Measurements from ENCODE around the gene CDK11B.
"Not testable (repeated sequence)": the region's sequence is repeated elsewhere in the genome, so short reads cannot be mapped to it uniquely, and the experiment has no call there.

CDK11B gene

GRCh38 chr1:1647567-1648241 lies 11.1 kb downstream of the CDK11B start:
- DNase-seq: not testable (repeated sequence)

GRCh38 chr1:1646326-1646725 lies 12.5 kb downstream of the CDK11B start:
- DNase-seq: not testable (repeated sequence)

GRCh38 chr1:1640711-1641461 lies 17.9 kb downstream of the CDK11B start:
- not testable (repeated sequence) for DNase-seq

GRCh38 chr1:1640081-1640480 lies 18.7 kb downstream of the CDK11B start:
- DNase-seq: not testable (repeated sequence)

GRCh38 chr1:1639368-1639767 lies 19.4 kb downstream of the CDK11B start:
- DNase-seq: not testable (repeated sequence)

- not testable (repeated sequence) for DNase-seq
These were observed 20.3 kb downstream of the CDK11B start for GRCh38 chr1:1638528-1638927.

GRCh38 chr1:1637479-1637875 lies 21.3 kb downstream of the CDK11B start:
- DNase-seq: not testable (repeated sequence)

- not testable (repeated sequence) for DNase-seq
These were observed 22.0 kb downstream of the CDK11B start for GRCh38 chr1:1636621-1637478.

- DNase-seq: peak; percentile 58
These were observed 24.2 kb downstream of the CDK11B start for GRCh38 chr1:1634613-1635012.

GRCh38 chr1:1633409-1633808 lies 25.4 kb downstream of the CDK11B start:
- not testable (repeated sequence) for DNase-seq

- peak; percentile 57 for DNase-seq
These were observed 26.9 kb downstream of the CDK11B start, which contains the start of gene MMP23B for GRCh38 chr1:1631782-1632420. TSS of gene MMP23B (plus strand) at chr1:1632173. CDS start at chr1:1632219, 46 bp downstream.

GRCh38 chr1:1630965-1631781 lies 27.6 kb downstream of the CDK11B start:
- DNase-seq: peak; percentile 69

- DNase-seq: peak; percentile 94
These were observed 28.4 kb downstream of the CDK11B start for GRCh38 chr1:1630191-1630964.

GRCh38 chr1:1629430-1630190 lies 29.2 kb downstream of the CDK11B start:
- DNase-seq: peak; percentile 77

- peak; percentile 77 for DNase-seq
These were observed 29.9 kb downstream of the CDK11B start for GRCh38 chr1:1628754-1629429.

GRCh38 chr1:1627829-1628753 lies 30.7 kb downstream of the CDK11B start:
- no peak for DNase-seq

- no peak for DNase-seq
These were observed 31.5 kb downstream of the CDK11B start for GRCh38 chr1:1627261-1627828.
